Lung (tissue), 12 donors: ENCODE measurements around the gene PALD1. TPM values are rescaled to one million over a fixed set of nuclear protein-coding genes. Genes with fewer than 3 reads are reported as not detected.

Experiments
- ATAC-seq: fragments of 200-7000 bp; cut with Tn5 transposase; one replicate; pipeline ENCODE4 v1.9.1; 2020; ENCODE audit warnings: moderate number of reproducible peaks; ENCODE audit not compliant: insufficient read depth, low FRiP score
- DNase-seq, 3 donors: peaks; one replicate each; pipeline ENCODE4 v3.0.0-alpha.2; 2013 to 2017
- H3K27ac ChIP-seq, 2 donors: one replicate each; pipeline ENCODE4 v1.5.1; 2013; ENCODE audit warnings: mild to moderate bottlenecking in 2 of 2, moderate library complexity in 2 of 2, control low read depth in 1 of 2, inconsistent platforms in 1 of 2, low read depth in 1 of 2, low read length in 1 of 2
- H3K27me3 ChIP-seq, 3 donors: one replicate each; pipeline ENCODE4 v1.5.1; 2013; ENCODE audit warnings: low read length in 2 of 3; ENCODE audit not compliant: control insufficient read depth in 3 of 3, insufficient read depth in 3 of 3
- H3K36me3 ChIP-seq, 4 donors: one replicate each; pipeline ENCODE4 v1.5.1; 2013; ENCODE audit warnings: low read length in 4 of 4, mild to moderate bottlenecking in 1 of 4, moderate library complexity in 1 of 4; ENCODE audit not compliant: control insufficient read depth in 4 of 4, insufficient read depth in 4 of 4
- H3K4me1 ChIP-seq, 5 donors: one replicate each; pipeline ENCODE4 v1.5.1; 2013; ENCODE audit warnings: low read length in 5 of 5, mild to moderate bottlenecking in 2 of 5, moderate library complexity in 1 of 5; ENCODE audit not compliant: control insufficient read depth in 5 of 5, insufficient read depth in 5 of 5
- H3K4me3 ChIP-seq: one replicate; pipeline ENCODE4 v1.5.1; 2013; ENCODE audit warnings: mild to moderate bottlenecking, control low read depth, moderate library complexity
- H3K9ac ChIP-seq, 2 donors: one replicate each; pipeline ENCODE4 v1.5.1; 2013; ENCODE audit warnings: low read length in 2 of 2, control low read depth in 1 of 2; ENCODE audit not compliant: insufficient read depth in 1 of 2
- H3K9me3 ChIP-seq, 4 donors: one replicate each; pipeline ENCODE4 v1.5.1; 2013; ENCODE audit warnings: low read length in 3 of 4, mild to moderate bottlenecking in 1 of 4, moderate library complexity in 1 of 4; ENCODE audit not compliant: control insufficient read depth in 4 of 4, insufficient read depth in 3 of 4
- CTCF ChIP-seq: IDR thresholded peaks from 2 replicates; pipeline ENCODE4 v1.5.1; 2012; ENCODE audit warnings: mild to moderate bottlenecking; ENCODE audit errors: control extremely low read depth, extremely low read depth
- WGBS, 2 donors: extraction: QIAGEN DNeasy Blood & Tissue Kit; methylation state at CpG; one replicate each; pipeline ENCODE4 v1.1.7; 2013; 5-methylcytosine and 5-hydroxymethylcytosine counted together
- polyA plus RNA-seq, 2 donors: library from polyadenylated mRNA; stranded (reverse); fragments of 200-250 nt; gene quantifications; one replicate each; pipeline ENCODE4 v1.2.1, GENCODE V29; 2013
- total RNA-seq, 2 donors: library from RNA; depleted of rRNA in 1 of 2; stranded (reverse); fragments of >200 nt in 1 of 2; gene quantifications; one replicate each; pipeline ENCODE4 v1.2.1, GENCODE V29; 2014 to 2021
- donor health status: control.
- donor health status: control.
- donor health status: Bipolar disorder and iron deficiency.
- donor health status: healthy.
- donor health status: DM: yes; HTN: yes; CAD: no.

Gene PALD1
- total and polyA plus RNA-seq, 4 donors, result 10.5 to 19.7 (median 15.6) TPM

- Histone ChIP-seq H3K9me3 (no peaks in the 10 kb centered on the region), H3K36me3 (no peaks in the 10 kb centered on the region), H3K27ac (peak overlapping the region in 1 of 2 donors; percentile 76), H3K4me1 (peaks cover 0 to 28% (median 6%) of the 10 kb centered on the region in 5 donors), H3K27me3 (no peaks in the 10 kb centered on the region), H3K9ac (no peak overlapping the region), H3K4me3 (no peak overlapping the region)
- ATAC-seq (no peak), DNase-seq (no peak)
- no peak for TF ChIP-seq CTCF
- WGBS, 2 donors, result 25 to 47% methylated on average over 9 of the region's 9 CpGs
Observed at GRCh38 chr10:70493660-70494234, 15.2 kb downstream of the PALD1 start.

GRCh38 chr10:70494536-70494935 lies 16.0 kb downstream of the PALD1 start:
- no peak for TF ChIP-seq CTCF
- Histone ChIP-seq H3K4me1 (peaks cover 0 to 34% (median 11%) of the 10 kb centered on the region in 5 donors), H3K27me3 (no peaks in the 10 kb centered on the region), H3K9me3 (no peaks in the 10 kb centered on the region), H3K9ac (peak overlapping the region in 1 of 2 donors; percentile 19), H3K27ac (peak overlapping the region in 1 of 2 donors; percentile 81), H3K36me3 (peaks cover 0 to 3% (median 0%) of the 10 kb centered on the region in 4 donors), H3K4me3 (no peak overlapping the region)
- DNase-seq (no peak), ATAC-seq (peak; percentile 10)
- WGBS, 2 donors, result 20 to 37% methylated on average over 8 of the region's 8 CpGs

- Histone ChIP-seq H3K27ac (peak overlapping the region in 1 of 2 donors; percentile 82), H3K4me1 (peaks cover 0 to 38% (median 15%) of the 10 kb centered on the region in 5 donors), H3K27me3 (no peaks in the 10 kb centered on the region), H3K9me3 (no peaks in the 10 kb centered on the region), H3K9ac (peak overlapping the region in 1 of 2 donors; percentile 19), H3K36me3 (peaks cover 0 to 3% (median 0%) of the 10 kb centered on the region in 4 donors), H3K4me3 (no peak overlapping the region)
- ATAC-seq (no peak), DNase-seq (no peak)
- 24 to 43% methylated on average over 13 of the region's 13 CpGs for WGBS, 2 donors
- no peak for TF ChIP-seq CTCF
Observed at GRCh38 chr10:70494966-70495365, 16.4 kb downstream of the PALD1 start.
